ENCODE results near the gene ACKR3. TPM values are rescaled to one million over a fixed set of nuclear protein-coding genes. Genes with fewer than 3 reads are reported as not detected.

ACKR3 gene
- total RNA-seq, 2 donors from 2014 or later, result 0.33 TPM; not detected in 1

GRCh38 chr2:236588932-236589592, 19.4 kb downstream of the ACKR3 start:
- peaks cover 0 to 2% of the 10 kb centered on the region in 2 donors for H3K27me3 Mint-ChIP-seq
- ATAC-seq (no peak), DNase-seq (ENCODE audit: low spot score) (no peak)
- no peaks in the 10 kb centered on the region for H3K36me3 Mint-ChIP-seq
- H3K4me3 Mint-ChIP-seq, result no peak overlapping the region
- peaks cover 0 to 2% of the 10 kb centered on the region in 2 donors for H3K4me1 Mint-ChIP-seq (ENCODE audit: low read depth in 2 of 2)
- H3K9me3 Mint-ChIP-seq, result no peaks in the 10 kb centered on the region
- no peak overlapping the region for H3K27ac Mint-ChIP-seq

GRCh38 chr2:236590846-236591245, 21.2 kb downstream of the ACKR3 start:
- Mint-ChIP-seq H3K4me3 (no peak overlapping the region), H3K4me1 (ENCODE audit: low read depth in 2 of 2) (peaks cover 0 to 2% of the 10 kb centered on the region in 2 donors), H3K27ac (no peak overlapping the region), H3K36me3 (no peaks in the 10 kb centered on the region), H3K27me3 (peaks cover 0 to 2% of the 10 kb centered on the region in 2 donors), H3K9me3 (no peaks in the 10 kb centered on the region)
- DNase-seq (ENCODE audit: low spot score) (peak; percentile 31), ATAC-seq (peak in 1 of 2 donors; percentile 33)

GRCh38 chr2:236592821-236593220, 23.2 kb downstream of the ACKR3 start:
- H3K9me3 Mint-ChIP-seq, result no peaks in the 10 kb centered on the region
- DNase-seq (ENCODE audit: low spot score), result peak; percentile 50
- no peak for ATAC-seq
- H3K36me3 Mint-ChIP-seq, result no peaks in the 10 kb centered on the region
- H3K4me3 Mint-ChIP-seq, result no peak overlapping the region
- H3K4me1 Mint-ChIP-seq (ENCODE audit: low read depth in 2 of 2), result peaks cover 0 to 2% of the 10 kb centered on the region in 2 donors
- H3K27ac Mint-ChIP-seq, result no peak overlapping the region
- peaks cover 0 to 2% of the 10 kb centered on the region in 2 donors for H3K27me3 Mint-ChIP-seq

- Mint-ChIP-seq H3K36me3 (no peaks in the 10 kb centered on the region), H3K4me3 (no peak overlapping the region), H3K27me3 (peaks cover 0 to 2% of the 10 kb centered on the region in 2 donors), H3K4me1 (ENCODE audit: low read depth in 2 of 2) (peaks cover 0 to 2% of the 10 kb centered on the region in 2 donors), H3K9me3 (no peaks in the 10 kb centered on the region), H3K27ac (no peak overlapping the region)
- no peak for ATAC-seq
- no peak for DNase-seq (ENCODE audit: low spot score)
These were observed 23.9 kb downstream of the ACKR3 start for GRCh38 chr2:236593531-236593930.

GRCh38 chr2:236593956-236594355, 24.3 kb downstream of the ACKR3 start:
- ATAC-seq (peak in 1 of 2 donors; percentile 18), DNase-seq (ENCODE audit: low spot score) (no peak)
- no peaks in the 10 kb centered on the region for H3K36me3 Mint-ChIP-seq
- H3K27ac Mint-ChIP-seq, result no peak overlapping the region
- H3K4me1 Mint-ChIP-seq (ENCODE audit: low read depth in 2 of 2), result peaks cover 0 to 2% of the 10 kb centered on the region in 2 donors
- peaks cover 0 to 2% of the 10 kb centered on the region in 2 donors for H3K27me3 Mint-ChIP-seq
- no peaks in the 10 kb centered on the region for H3K9me3 Mint-ChIP-seq
- no peak overlapping the region for H3K4me3 Mint-ChIP-seq

GRCh38 chr2:236597629-236598028, 28.0 kb downstream of the ACKR3 start:
- Mint-ChIP-seq H3K27ac (no peak overlapping the region), H3K36me3 (no peaks in the 10 kb centered on the region), H3K4me1 (ENCODE audit: low read depth in 2 of 2) (peaks cover 3 to 5% of the 10 kb centered on the region in 2 donors), H3K9me3 (no peaks in the 10 kb centered on the region), H3K27me3 (peaks cover 0 to 7% of the 10 kb centered on the region in 2 donors), H3K4me3 (no peak overlapping the region)
- no peak for ATAC-seq
- no peak for DNase-seq (ENCODE audit: low spot score)

GRCh38 chr2:236599059-236599458, 29.4 kb downstream of the ACKR3 start:
- Mint-ChIP-seq H3K27ac (no peak overlapping the region), H3K4me1 (ENCODE audit: low read depth in 2 of 2) (peaks cover 3 to 7% of the 10 kb centered on the region in 2 donors), H3K27me3 (peaks cover 3 to 10% of the 10 kb centered on the region in 2 donors), H3K9me3 (no peaks in the 10 kb centered on the region), H3K36me3 (no peaks in the 10 kb centered on the region), H3K4me3 (no peak overlapping the region)
- ATAC-seq (no peak), DNase-seq (ENCODE audit: low spot score) (no peak)

- Mint-ChIP-seq H3K4me1 (ENCODE audit: low read depth in 2 of 2) (peaks cover 8 to 14% of the 10 kb centered on the region in 2 donors), H3K27me3 (peaks cover 12 to 19% of the 10 kb centered on the region in 2 donors), H3K9me3 (no peaks in the 10 kb centered on the region), H3K36me3 (no peaks in the 10 kb centered on the region), H3K27ac (no peak overlapping the region), H3K4me3 (no peak overlapping the region)
- ATAC-seq (no peak), DNase-seq (ENCODE audit: low spot score) (no peak)
These were observed 30.5 kb downstream of the ACKR3 start for GRCh38 chr2:236600158-236600557.

- Mint-ChIP-seq H3K36me3 (no peaks in the 10 kb centered on the region), H3K27me3 (peaks cover 17 to 23% of the 10 kb centered on the region in 2 donors), H3K9me3 (no peaks in the 10 kb centered on the region), H3K4me1 (ENCODE audit: low read depth in 2 of 2) (peaks cover 12 to 18% of the 10 kb centered on the region in 2 donors), H3K4me3 (no peak overlapping the region), H3K27ac (no peak overlapping the region)
- no peak for DNase-seq (ENCODE audit: low spot score)
- ATAC-seq, result no peak
These were observed 31.3 kb downstream of the ACKR3 start for GRCh38 chr2:236600892-236601291.

- Mint-ChIP-seq H3K27ac (no peak overlapping the region), H3K36me3 (no peaks in the 10 kb centered on the region), H3K27me3 (peaks cover 23 to 27% of the 10 kb centered on the region in 2 donors), H3K9me3 (no peaks in the 10 kb centered on the region), H3K4me3 (no peak overlapping the region), H3K4me1 (ENCODE audit: low read depth in 2 of 2) (peaks cover 18 to 22% of the 10 kb centered on the region in 2 donors)
- no peak for ATAC-seq
- DNase-seq (ENCODE audit: low spot score), result no peak
These were observed 31.9 kb downstream of the ACKR3 start for GRCh38 chr2:236601316-236602202.

GRCh38 chr2:236602678-236603077, 33.1 kb downstream of the ACKR3 start:
- ATAC-seq (no peak), DNase-seq (ENCODE audit: low spot score) (no peak)
- H3K27ac Mint-ChIP-seq, result no peak overlapping the region
- H3K27me3 Mint-ChIP-seq, result peaks cover 35 to 36% of the 10 kb centered on the region in 2 donors
- H3K9me3 Mint-ChIP-seq, result no peaks in the 10 kb centered on the region
- no peaks in the 10 kb centered on the region for H3K36me3 Mint-ChIP-seq
- no peak overlapping the region for H3K4me3 Mint-ChIP-seq
- peaks cover 30 to 33% of the 10 kb centered on the region in 2 donors for H3K4me1 Mint-ChIP-seq (ENCODE audit: low read depth in 2 of 2)

- ATAC-seq, result no peak
- no peaks in the 10 kb centered on the region for H3K9me3 Mint-ChIP-seq
- no peaks in the 10 kb centered on the region for H3K36me3 Mint-ChIP-seq
- H3K4me1 Mint-ChIP-seq (ENCODE audit: low read depth in 2 of 2), result peaks cover 36% of the 10 kb centered on the region in 2 donors
- H3K27ac Mint-ChIP-seq, result no peak overlapping the region
- H3K4me3 Mint-ChIP-seq, result no peak overlapping the region
- H3K27me3 Mint-ChIP-seq, result peaks cover 36 to 37% of the 10 kb centered on the region in 2 donors
- DNase-seq (ENCODE audit: low spot score), result no peak
These were observed 33.9 kb downstream of the ACKR3 start for GRCh38 chr2:236603361-236604015.

GRCh38 chr2:236604575-236605344, 35.1 kb downstream of the ACKR3 start:
- Mint-ChIP-seq H3K27ac (no peak overlapping the region), H3K27me3 (peaks cover 37 to 40% of the 10 kb centered on the region in 2 donors), H3K36me3 (no peaks in the 10 kb centered on the region), H3K4me1 (ENCODE audit: low read depth in 2 of 2) (peaks cover 36 to 40% of the 10 kb centered on the region in 2 donors), H3K9me3 (no peaks in the 10 kb centered on the region), H3K4me3 (peak overlapping the region; percentile 16)
- no peak for ATAC-seq
- DNase-seq (ENCODE audit: low spot score), result no peak

Measured in natural killer cell treated with Interleukin-12 subunit alpha and Interleukin-12 subunit beta and Interleukin-15 and Interleukin-18, amount 100 ng/mL, for 72 hours (primary cell).